HG03565 (cell line): ENCODE data around the gene OTULIN.

Experiments
- ATAC-seq: cut with Tn5 transposase; IDR thresholded peaks from one replicate; pipeline ENCODE4 v1.9.1; 2021; ENCODE audit warnings: mild to moderate bottlenecking, moderate library complexity; ENCODE audit not compliant: unreplicated experiment

The OTULIN gene

GRCh38 chr5:14667770-14668169 is 3.3 kb downstream of the OTULIN start:
- no peak for ATAC-seq

GRCh38 chr5:14668181-14668591 is 3.7 kb downstream of the OTULIN start:
- ATAC-seq = no peak

- ATAC-seq = no peak
Measured at GRCh38 chr5:14669415-14669814, 4.9 kb downstream of the OTULIN start.

DNA sequence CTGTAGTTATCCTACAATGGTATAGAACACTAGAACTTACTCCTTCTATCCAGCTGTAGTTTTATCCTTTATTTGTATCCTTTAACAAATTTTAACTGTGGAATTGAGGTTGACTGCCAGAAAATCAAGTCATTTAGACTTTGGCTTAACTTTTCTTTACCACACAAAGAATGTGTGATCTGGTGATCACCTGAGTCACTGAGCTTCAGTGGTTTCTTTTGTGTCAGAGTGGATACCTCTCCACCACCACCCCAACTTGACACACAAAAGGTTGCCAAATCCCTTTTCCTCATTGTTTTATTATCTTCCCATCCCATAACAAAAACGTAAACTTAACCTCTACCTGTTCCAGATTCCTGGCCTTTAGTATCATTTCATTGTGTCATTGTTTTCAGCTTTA is 5.5 kb downstream of the OTULIN start:
- no peak for ATAC-seq

DNA sequence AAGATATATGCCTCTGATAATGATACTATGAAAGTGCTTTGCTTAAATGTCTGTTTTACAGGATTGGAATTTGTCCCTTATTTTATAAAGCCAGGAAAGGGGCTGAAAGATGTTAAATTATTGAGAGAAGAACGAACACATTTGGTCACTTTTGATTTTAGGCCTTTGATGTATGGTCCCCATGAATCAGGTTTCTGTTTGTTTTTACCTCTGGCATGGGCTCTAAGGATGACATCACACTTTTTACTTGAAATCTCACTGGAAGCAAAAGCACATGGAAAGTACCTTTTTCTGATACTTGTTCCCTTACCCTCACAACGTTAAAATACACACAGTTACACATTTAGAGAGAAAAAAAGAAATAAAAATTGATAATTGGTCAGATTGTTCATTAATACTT is 6.9 kb downstream of the OTULIN start:
- ATAC-seq = no peak

DNA sequence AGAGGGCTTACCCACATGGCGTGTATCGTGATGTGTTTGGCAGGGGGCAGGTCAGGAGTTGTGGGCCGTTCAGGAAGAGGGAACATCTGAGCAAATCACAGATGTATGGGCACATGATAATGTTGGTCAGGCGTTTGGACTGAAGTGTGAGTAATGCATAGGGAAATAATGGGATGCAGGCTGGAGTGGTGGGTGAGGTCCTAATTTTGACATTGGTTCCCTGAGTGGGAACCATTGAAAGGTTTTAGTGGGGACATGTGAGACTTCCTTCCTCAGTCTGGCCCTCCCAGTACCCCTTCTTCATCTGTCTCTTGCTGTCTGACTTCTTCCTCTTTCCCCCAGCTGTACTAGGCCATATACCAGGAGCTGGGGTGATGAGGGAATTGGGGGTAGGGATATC is 7.6 kb downstream of the OTULIN start:
- ATAC-seq = no peak

GRCh38 chr5:14672484-14673394 is 8.2 kb downstream of the OTULIN start:
- ATAC-seq = no peak

GRCh38 chr5:14673443-14673842 is 8.9 kb downstream of the OTULIN start:
- ATAC-seq = no peak

DNA sequence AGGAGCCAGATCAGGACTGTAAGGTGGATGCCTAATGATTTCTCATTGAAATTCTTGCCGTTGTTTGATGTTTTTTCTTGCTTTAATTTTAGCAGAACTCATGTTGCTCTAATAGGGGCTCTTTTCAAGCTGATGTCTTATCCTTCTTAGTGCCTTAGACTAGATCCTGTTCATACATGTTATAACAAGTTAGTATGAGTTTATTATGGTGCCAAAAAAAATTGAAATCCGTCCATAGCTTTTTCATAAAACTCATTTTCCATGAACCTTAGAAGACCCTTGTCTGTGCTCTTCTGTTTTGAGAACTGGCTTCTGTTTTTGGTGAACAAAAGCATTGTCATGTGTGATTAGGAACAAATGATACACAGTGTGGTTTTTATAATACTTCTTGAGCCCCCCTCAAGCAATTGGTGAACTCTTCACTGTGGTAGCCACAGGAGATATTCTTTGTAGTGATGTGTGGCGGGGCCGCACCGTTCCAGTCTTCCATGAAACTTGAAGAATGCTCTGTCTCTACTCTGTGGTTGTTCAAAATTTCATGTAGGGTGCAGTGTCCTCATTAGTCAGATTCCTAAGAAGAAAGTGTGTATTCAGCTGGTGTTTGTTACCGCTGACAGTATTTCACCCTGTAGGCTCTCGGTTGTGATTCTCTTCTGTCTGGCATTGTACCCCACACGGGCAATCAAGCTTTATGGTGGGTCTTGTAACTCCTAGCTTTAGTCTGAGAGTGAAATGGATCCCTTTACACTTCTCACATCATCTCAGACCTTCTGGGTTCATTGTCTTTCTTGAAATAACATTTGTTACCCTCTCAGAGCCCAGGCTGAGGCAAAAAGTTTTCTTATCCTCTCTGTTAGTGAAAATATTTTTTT is 10.7 kb downstream of the OTULIN start:
- ATAC-seq = no peak

GRCh38 chr5:14675865-14676300 is 11.4 kb downstream of the OTULIN start:
- peak; percentile 40 for ATAC-seq

- ATAC-seq = peak; percentile 27
Measured at GRCh38 chr5:14676320-14676719, 11.8 kb downstream of the OTULIN start.

GRCh38 chr5:14678773-14679334 is 14.3 kb downstream of the OTULIN start:
- ATAC-seq = no peak

- no peak for ATAC-seq
Measured at GRCh38 chr5:14679595-14679994, 15.1 kb downstream of the OTULIN start.

DNA sequence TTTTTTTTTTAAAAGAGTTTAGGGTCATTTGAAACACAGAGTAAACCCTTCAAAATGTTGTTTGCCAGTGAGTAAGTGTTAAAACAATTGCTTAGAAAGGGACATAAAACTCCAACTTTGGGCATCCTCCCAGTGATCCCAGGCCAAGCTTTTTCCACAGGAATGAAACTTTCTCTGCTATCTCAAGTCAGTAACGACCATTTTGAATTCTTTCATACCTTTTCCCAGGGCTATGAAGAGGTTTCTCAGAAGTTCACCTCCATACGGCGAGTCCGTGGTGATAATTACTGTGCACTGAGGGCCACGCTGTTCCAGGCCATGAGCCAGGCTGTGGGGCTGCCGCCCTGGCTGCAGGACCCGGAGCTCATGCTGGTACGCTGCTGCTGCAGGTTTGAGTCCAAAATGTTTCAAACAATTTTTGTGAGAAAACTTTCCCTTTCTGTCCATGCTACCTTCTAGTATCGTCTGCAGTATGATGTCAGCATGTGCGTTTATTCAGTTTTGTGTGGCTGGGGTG is 16.8 kb downstream of the OTULIN start:
- no peak for ATAC-seq

DNA sequence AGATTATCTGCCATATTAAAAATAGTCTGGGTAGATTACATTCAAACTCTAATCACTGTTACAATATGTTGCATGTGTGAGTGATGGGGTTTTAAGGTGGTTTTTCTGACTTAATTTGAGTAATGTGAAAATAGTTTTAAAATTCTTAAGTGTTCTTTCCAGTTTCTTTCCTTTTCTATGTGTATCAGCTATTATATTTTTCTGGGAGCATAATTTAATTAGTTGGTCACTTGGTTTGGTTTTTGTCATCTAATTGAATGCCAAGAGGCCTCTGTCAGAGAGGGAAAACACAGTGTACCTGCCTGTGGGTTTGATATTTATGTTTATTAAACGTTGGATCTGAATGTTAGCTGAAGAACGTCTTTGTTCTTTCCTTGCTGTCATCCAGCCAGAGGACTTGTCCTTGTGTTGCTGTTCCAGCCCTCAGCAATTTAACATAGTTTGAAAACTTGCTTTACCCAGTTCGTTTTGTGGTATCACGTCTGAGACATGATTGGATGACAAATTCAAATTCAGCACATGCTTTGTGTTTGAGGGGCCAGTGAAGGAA is 19.5 kb downstream of the OTULIN start:
- ATAC-seq = no peak

- no peak for ATAC-seq
Measured at GRCh38 chr5:14684757-14685156, 20.2 kb downstream of the OTULIN start.

DNA sequence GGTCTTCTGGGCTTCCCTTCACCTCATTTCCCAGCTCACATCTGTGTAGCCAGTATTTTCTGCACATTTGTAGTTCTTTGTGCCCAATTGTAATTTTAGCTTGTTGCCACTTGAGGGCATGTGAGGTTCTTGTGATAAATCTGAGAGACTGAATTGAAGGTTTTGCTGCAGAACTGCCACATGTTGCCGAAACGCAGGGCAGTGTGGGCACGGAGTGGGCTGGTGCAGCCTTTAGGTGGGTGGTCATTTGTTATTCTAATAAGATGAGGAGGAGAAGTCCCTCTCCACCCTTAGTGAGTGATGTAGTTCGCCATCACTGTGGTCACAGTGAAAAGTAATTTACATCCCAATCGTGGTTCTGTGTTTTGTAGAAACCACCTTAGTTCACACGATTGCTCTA is 21.2 kb downstream of the OTULIN start:
- ATAC-seq = peak; percentile 84

GRCh38 chr5:14686517-14686916 is 22.0 kb downstream of the OTULIN start:
- no peak for ATAC-seq

- no peak for ATAC-seq
Measured at GRCh38 chr5:14687023-14687665, 22.6 kb downstream of the OTULIN start.

GRCh38 chr5:14693070-14693469 is 28.6 kb downstream of the OTULIN start:
- ATAC-seq = no peak
